HG02973 (cell line): ENCODE data around the gene CDC42SE2.
A peak's percentile ranks its signal among the peaks of the same experiment; 100 is the strongest.

Experiments used
- ATAC-seq: cut with Tn5 transposase; IDR thresholded peaks from one replicate; pipeline ENCODE4 v1.9.1; 2021; ENCODE audit warnings: moderate library complexity; ENCODE audit not compliant: unreplicated experiment

Gene CDC42SE2

GRCh38 chr5:131263648-131264450 lies at the start of gene CDC42SE2:
CDC42SE2 (plus strand) TSS chr5:131264053; CDS start chr5:131359494, 95,441 bp downstream.
- ATAC-seq, result peak; percentile 81

- ATAC-seq, result no peak
Measured at GRCh38 chr5:131214609-131215227, 49.1 kb upstream of the CDC42SE2 start.

- ATAC-seq, result no peak
Measured at GRCh38 chr5:131217791-131218190, 46.1 kb upstream of the CDC42SE2 start.

GRCh38 chr5:131218392-131218791 lies 45.5 kb upstream of the CDC42SE2 start:
- ATAC-seq, result peak; percentile 46

- ATAC-seq, result no peak
Measured at GRCh38 chr5:131220566-131220965, 43.3 kb upstream of the CDC42SE2 start.

GRCh38 chr5:131221008-131221703 lies 42.7 kb upstream of the CDC42SE2 start:
- no peak for ATAC-seq

- ATAC-seq, result no peak
Measured at GRCh38 chr5:131221888-131222287, 42.0 kb upstream of the CDC42SE2 start.

GRCh38 chr5:131222731-131223130 lies 41.1 kb upstream of the CDC42SE2 start:
- ATAC-seq, result no peak

GRCh38 chr5:131223751-131224386 lies 40.0 kb upstream of the CDC42SE2 start:
- peak; percentile 0 for ATAC-seq

GRCh38 chr5:131224387-131225201 lies 39.3 kb upstream of the CDC42SE2 start:
- peak; percentile 78 for ATAC-seq

- no peak for ATAC-seq
Measured at GRCh38 chr5:131225282-131225974, 38.4 kb upstream of the CDC42SE2 start.

GRCh38 chr5:131226899-131227298 lies 37.0 kb upstream of the CDC42SE2 start:
- ATAC-seq, result no peak

- no peak for ATAC-seq
Measured at GRCh38 chr5:131228646-131229045, 35.2 kb upstream of the CDC42SE2 start.

GRCh38 chr5:131229623-131230022 lies 34.2 kb upstream of the CDC42SE2 start:
- no peak for ATAC-seq

- ATAC-seq, result no peak
Measured at GRCh38 chr5:131230406-131230805, 33.4 kb upstream of the CDC42SE2 start.

- ATAC-seq, result no peak
Measured at GRCh38 chr5:131239686-131240085, 24.2 kb upstream of the CDC42SE2 start.

GRCh38 chr5:131242728-131243255 lies 21.1 kb upstream of the CDC42SE2 start:
- no peak for ATAC-seq

- no peak for ATAC-seq
Measured at GRCh38 chr5:131245312-131245711, 18.5 kb upstream of the CDC42SE2 start.

- ATAC-seq, result no peak
Measured at GRCh38 chr5:131245948-131246347, 17.9 kb upstream of the CDC42SE2 start.

- no peak for ATAC-seq
Measured at GRCh38 chr5:131246504-131246903, 17.3 kb upstream of the CDC42SE2 start.
